HepG2 (cell line): Measurements from ENCODE around the gene HEBP1. TPM values are rescaled to one million over a fixed set of nuclear protein-coding genes. Genes with fewer than 3 reads are reported as not detected.

Source experiments
- ATAC-seq: fragments of 200-7000 bp; cut with Tn5 transposase; 3 replicates; pipeline ENCODE4 v1.9.1; 2020; ENCODE audit warnings: mild to moderate bottlenecking, moderate library complexity
- BruUV-seq: library from RNA; stranded (reverse); fragments of 400-500 nt; replicated peaks from 2 replicates; lab custom pipeline; 2021; lab: Mats Ljungman, UMichigan
- CTCF ChIA-PET: fragments of 300-600 bp; formaldehyde crosslinking; extraction: SDS; loops from one replicate; lab custom pipeline; 2021; ENCODE audit warnings: low total read pairs, inconsistent platforms, low intra/inter-chr PET ratio; lab: Yijun Ruan, JAX
- POLR2A ChIA-PET: fragments of 350-600 bp; sonication (Branson Sonifier 250); formaldehyde crosslinking; loops from one replicate; lab custom pipeline; 2020; ENCODE audit warnings: antibody characterized with exemption, inconsistent platforms; lab: Yijun Ruan, JAX
- DNase-seq: peaks from one replicate; pipeline ENCODE4 v3.0.0-alpha.2; 2015; ENCODE audit warnings: low spot score
- FAIRE-seq: peaks from 3 replicates; lab custom pipeline; 2011; peaks lifted over from hg19 to GRCh38; lab: Jason Lieb, UNC
- H2AFZ ChIP-seq: one replicate; pipeline ENCODE4 v1.6.1; 2011; ENCODE audit warnings: low read length, inconsistent platforms
- H3K27ac ChIP-seq: fragments of 300-600 bp; 3 replicates; pipeline ENCODE4 v1.8.0; 2011; ENCODE audit warnings: mixed run types, mild to moderate bottlenecking, mixed read lengths, low read length, inconsistent platforms; ENCODE audit not compliant: insufficient read depth; ENCODE audit errors: extremely low read length
- H3K27me3 ChIP-seq, 2 experiments: fragments of 200-600 bp in 1 of 2; 2 replicates in 1 of 2; 3 replicates in 1 of 2; pipeline versions ENCODE4 v1.6.0 to v1.8.0; 2011; ENCODE audit warnings: low read length in 2 of 2, mild to moderate bottlenecking in 2 of 2, moderate library complexity in 2 of 2, inconsistent platforms in 1 of 2; ENCODE audit not compliant: insufficient read depth in 2 of 2, control insufficient read depth in 1 of 2
- H3K36me3 ChIP-seq, 2 experiments: fragments of 200-600 bp in 1 of 2; replicated peaks in 1 of 2; 2 replicates in 1 of 2; 3 replicates in 1 of 2; pipeline versions ENCODE4 v1.5.1 to v1.8.0; 2011; ENCODE audit warnings: low read length in 2 of 2, inconsistent platforms in 1 of 2; ENCODE audit not compliant: insufficient read depth in 2 of 2, control insufficient read depth in 1 of 2
- H3K4me1 ChIP-seq: 2 replicates; pipeline ENCODE4 v1.5.1; 2012; ENCODE audit warnings: low read length, inconsistent platforms; ENCODE audit not compliant: insufficient read depth
- H3K4me2 ChIP-seq: 2 replicates; pipeline ENCODE4 v1.6.0; 2011; ENCODE audit warnings: low read depth, low read length, inconsistent platforms
- H3K4me3 ChIP-seq, 3 experiments: fragments of 200-600 bp in 1 of 3; sonication (generic), shearing (Covaris generic) in 1 of 3; replicated peaks in 1 of 3; 2 replicates each; pipeline ENCODE4 v1.5.1; 2011 to 2016; ENCODE audit warnings: low read length in 3 of 3, inconsistent platforms in 2 of 3, low read depth in 2 of 3, mild to moderate bottlenecking in 2 of 3, control low read depth in 1 of 3, mixed read lengths in 1 of 3; ENCODE audit not compliant: insufficient read depth in 1 of 3
- H3K79me2 ChIP-seq: one replicate; pipeline ENCODE4 v1.6.1; 2011; ENCODE audit warnings: low read length, inconsistent platforms; ENCODE audit not compliant: insufficient read depth
- H3K9ac ChIP-seq: 2 replicates; pipeline ENCODE4 v1.6.0; 2011; ENCODE audit warnings: mild to moderate bottlenecking, low read depth, low read length, inconsistent platforms; ENCODE audit not compliant: insufficient read depth
- H3K9me3 ChIP-seq: 2 replicates; pipeline ENCODE4 v1.5.1; 2012; ENCODE audit warnings: mild to moderate bottlenecking, low read length
- H4K20me1 ChIP-seq: 2 replicates; pipeline ENCODE4 v1.6.0; 2011; ENCODE audit warnings: inconsistent platforms, mild to moderate bottlenecking, low read length, moderate library complexity; ENCODE audit not compliant: insufficient read depth
- AGO1 ChIP-seq: fragments of 200-400 bp; formaldehyde crosslinking; IDR thresholded peaks from 2 replicates; pipeline ENCODE4 v1.6.1; 2017; ENCODE audit warnings: mild to moderate bottlenecking, low read depth, low read length, moderate library complexity; ENCODE audit not compliant: poor library complexity, severe bottlenecking
- AGO2 ChIP-seq: fragments of 200-400 bp; formaldehyde crosslinking; optimal IDR thresholded peaks from 2 replicates; pipeline ENCODE3; 2017; ENCODE audit warnings: mild to moderate bottlenecking, low read depth, low read length, moderate library complexity
- FOSL2 ChIP-seq: sonication (generic); formaldehyde crosslinking; IDR thresholded peaks from 2 replicates; pipeline ENCODE4 v1.4.0; 2020; ENCODE audit warnings: missing genetic modification reagents
- FOXM1 ChIP-seq: sonication (generic); formaldehyde crosslinking; IDR thresholded peaks from 2 replicates; pipeline ENCODE4 v1.5.0; 2020; ENCODE audit warnings: missing genetic modification reagents
- HIVEP1 ChIP-seq: sonication (generic); formaldehyde crosslinking; IDR thresholded peaks from 2 replicates; pipeline ENCODE4 v1.4.0; 2020; ENCODE audit warnings: mild to moderate bottlenecking, missing genetic modification reagents
- SOX5 ChIP-seq: IDR thresholded peaks from 2 replicates; pipeline ENCODE4 v1.6.1; 2016; ENCODE audit warnings: borderline replicate concordance
- SUZ12 ChIP-seq: fragments of 150-350 bp; IDR thresholded peaks from 2 replicates; pipeline ENCODE4 v1.6.1; 2014; ENCODE audit warnings: low read depth, low read length
- ZNF180 ChIP-seq: sonication (generic); formaldehyde crosslinking; IDR thresholded peaks from 2 replicates; pipeline ENCODE4 v1.4.0; 2020; ENCODE audit warnings: low read depth, missing genetic modification reagents, borderline replicate concordance
- ZNF331 ChIP-seq: sonication (generic); formaldehyde crosslinking; IDR thresholded peaks from 2 replicates; pipeline ENCODE4 v1.4.0; 2020; ENCODE audit warnings: missing genetic modification reagents
- ZNF501 ChIP-seq: sonication (generic); formaldehyde crosslinking; IDR thresholded peaks from 2 replicates; pipeline ENCODE4 v1.5.1; 2020; ENCODE audit warnings: mild to moderate bottlenecking, moderate library complexity, missing genetic modification reagents
- ZNF547 ChIP-seq: sonication (generic); formaldehyde crosslinking; IDR thresholded peaks from 2 replicates; pipeline ENCODE4 v1.5.1; 2020; ENCODE audit warnings: mild to moderate bottlenecking, missing genetic modification reagents
- ZNF878 ChIP-seq: sonication (generic); formaldehyde crosslinking; IDR thresholded peaks from 2 replicates; pipeline ENCODE4 v1.8.1; 2023; ENCODE audit warnings: mild to moderate bottlenecking, missing genetic modification reagents, moderate library complexity
- WGBS: methylation state at CpG from one replicate; pipeline ENCODE4 v1.1.6; 2017; ENCODE audit warnings: low lambda C conversion rate; 5-methylcytosine and 5-hydroxymethylcytosine counted together
- in situ Hi-C: cut with HindIII; loops from 2 replicates; pipeline ENCODE4 v1.10.0; 2017; ENCODE audit warnings: low pct_unique_long_range_greater_than_20kb; ENCODE audit not compliant: extremely low pct_ligation_motif_present
- intact Hi-C: fragments of 100-400 bp; cut with micrococcal nuclease; formaldehyde crosslinking; loops from one replicate; pipeline ENCODE4 v1.10.0; 2022; ENCODE audit not compliant: unreplicated experiment
- polyA plus RNA-seq, 8 experiments: library from polyadenylated mRNA; depleted of rRNA in 3 of 8; stranded (reverse) in 7 of 8; unstranded in 1 of 8; fragments of >200 nt; fragmentation: Illumina TruSeq in 4 of 8; extraction: Trizol in 4 of 8; gene quantifications; 2 replicates each; pipeline versions ENCODE4 v1.2.1 to v1.2.3, GENCODE V29; 2011 to 2016; ENCODE audit warnings: low read depth in 4 of 8, missing spikeins in 1 of 8, mixed read lengths in 1 of 8; ENCODE audit not compliant: insufficient read depth in 1 of 8
- total RNA-seq, 5 experiments: library from RNA; depleted of rRNA; stranded (reverse); fragments of >200 nt; fragmentation: Illumina TruSeq; extraction: Trizol; gene quantifications; 2 replicates each; pipeline ENCODE4 v1.2.3, GENCODE V29; 2016; ENCODE audit warnings: low read depth in 1 of 5
- TF ChIP-seq, protein P1 (sequence below): sonication (generic); formaldehyde crosslinking; IDR thresholded peaks from 2 replicates; pipeline ENCODE4 v1.5.0; 2020; ENCODE audit warnings: missing genetic modification reagents
- TF ChIP-seq, protein P2 (sequence below): IDR thresholded peaks from 2 replicates; pipeline ENCODE4 v1.6.1; 2016; ENCODE audit warnings: low read depth
- TF ChIP-seq, protein P3 (sequence below): sonication (generic); formaldehyde crosslinking; IDR thresholded peaks from 2 replicates; pipeline ENCODE4 v1.4.0; 2020; ENCODE audit warnings: mild to moderate bottlenecking, missing genetic modification reagents

HEBP1 gene
- total and polyA plus RNA-seq, 2 of the 13 experiments (the other 11 are each of a cell fraction or from before 2014, with no cell fraction given), result 7.8 to 9.4 TPM

DNA sequence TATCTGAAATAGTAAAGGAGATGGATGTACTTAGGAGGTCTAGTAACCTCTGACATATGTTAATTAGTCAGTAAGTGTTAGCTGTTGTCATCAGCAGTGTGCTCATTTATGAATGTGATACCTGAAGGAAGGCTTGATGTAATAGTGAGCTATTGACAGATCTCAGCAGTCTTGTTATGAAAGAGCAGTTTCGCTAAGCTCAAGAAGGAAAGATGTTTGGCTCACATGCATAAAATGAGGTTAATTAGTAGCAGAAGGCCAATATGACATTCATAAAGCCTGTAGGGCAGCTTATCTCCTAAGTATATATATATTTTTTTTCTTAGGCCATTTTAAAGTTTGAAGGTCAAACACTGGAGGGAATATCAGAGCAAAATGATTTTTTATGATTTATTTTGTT is 46.9 kb upstream of the HEBP1 start (continued):
- no peak for TF ChIP-seq AGO1

DNA sequence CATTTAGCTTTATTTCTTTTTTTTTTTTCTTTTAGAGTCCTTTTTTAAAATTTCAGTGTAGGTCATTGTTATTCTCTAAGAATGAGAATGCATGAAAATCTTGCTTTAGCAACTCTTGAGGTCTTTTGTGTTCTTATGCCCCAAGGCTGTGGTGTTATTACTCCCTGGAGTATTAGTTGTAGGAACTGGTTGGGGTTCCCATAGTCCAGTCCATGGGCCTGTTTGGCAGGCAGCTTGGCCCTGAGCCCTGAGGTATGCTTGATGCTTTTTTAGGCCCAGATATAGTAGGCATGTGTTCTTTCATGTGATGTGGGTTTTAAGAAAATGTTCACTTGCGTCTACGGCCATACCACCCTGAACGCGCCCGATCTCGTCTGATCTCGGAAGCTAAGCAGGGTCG is 45.8 kb upstream of the HEBP1 start:
- Histone ChIP-seq H3K36me3 (no peaks in the 10 kb centered on the region), H3K9me3 (no peaks in the 10 kb centered on the region), H3K4me3 (no peak overlapping the region), H3K9ac (no peak overlapping the region), H3K4me1 (peaks cover 36% of the 10 kb centered on the region), H2AFZ (no peak overlapping the region), H3K79me2 (no peaks in the 10 kb centered on the region), H3K27me3 (peaks cover 2 to 14% of the 10 kb centered on the region in 2 experiments; a peak in 3 of 5 replicates), H3K27ac (no peak overlapping the region), H4K20me1 (no peaks in the 10 kb centered on the region), H3K4me2 (no peak overlapping the region)
- in situ Hi-C loops, result no loop called here
- POLR2A ChIA-PET, result no interaction called here
- no peak for ATAC-seq
- CTCF ChIA-PET, result no interaction called here
- intact Hi-C loops, result no loop called here
- no peak for FAIRE-seq
- 88% methylated on average over 8 of the region's 8 CpGs for WGBS
- BruUV-seq, result no TSS peak
- no peak for DNase-seq
- no peak for TF ChIP-seq FOSL2
- TF ChIP-seq, protein P1, sequence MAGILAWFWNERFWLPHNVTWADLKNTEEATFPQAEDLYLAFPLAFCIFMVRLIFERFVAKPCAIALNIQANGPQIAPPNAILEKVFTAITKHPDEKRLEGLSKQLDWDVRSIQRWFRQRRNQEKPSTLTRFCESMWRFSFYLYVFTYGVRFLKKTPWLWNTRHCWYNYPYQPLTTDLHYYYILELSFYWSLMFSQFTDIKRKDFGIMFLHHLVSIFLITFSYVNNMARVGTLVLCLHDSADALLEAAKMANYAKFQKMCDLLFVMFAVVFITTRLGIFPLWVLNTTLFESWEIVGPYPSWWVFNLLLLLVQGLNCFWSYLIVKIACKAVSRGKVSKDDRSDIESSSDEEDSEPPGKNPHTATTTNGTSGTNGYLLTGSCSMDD (CRISPR knock-in tag), result no peak
- no peak for TF ChIP-seq ZNF180 (CRISPR knock-in tag)
- TF ChIP-seq FOXM1 (CRISPR knock-in tag), result no peak
- TF ChIP-seq, protein P2, sequence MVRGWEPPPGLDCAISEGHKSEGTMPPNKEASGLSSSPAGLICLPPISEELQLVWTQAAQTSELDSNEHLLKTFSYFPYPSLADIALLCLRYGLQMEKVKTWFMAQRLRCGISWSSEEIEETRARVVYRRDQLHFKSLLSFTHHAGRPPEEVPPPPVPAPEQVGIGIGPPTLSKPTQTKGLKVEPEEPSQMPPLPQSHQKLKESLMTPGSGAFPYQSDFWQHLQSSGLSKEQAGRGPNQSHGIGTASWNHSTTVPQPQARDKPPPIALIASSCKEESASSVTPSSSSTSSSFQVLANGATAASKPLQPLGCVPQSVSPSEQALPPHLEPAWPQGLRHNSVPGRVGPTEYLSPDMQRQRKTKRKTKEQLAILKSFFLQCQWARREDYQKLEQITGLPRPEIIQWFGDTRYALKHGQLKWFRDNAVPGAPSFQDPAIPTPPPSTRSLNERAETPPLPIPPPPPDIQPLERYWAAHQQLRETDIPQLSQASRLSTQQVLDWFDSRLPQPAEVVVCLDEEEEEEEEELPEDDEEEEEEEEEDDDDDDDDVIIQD, result no peak
- no peak for TF ChIP-seq ZNF331 (CRISPR knock-in tag)
- TF ChIP-seq ZNF878 (CRISPR knock-in tag), result no peak
- TF ChIP-seq HIVEP1 (CRISPR knock-in tag), result no peak
- TF ChIP-seq, protein P3, sequence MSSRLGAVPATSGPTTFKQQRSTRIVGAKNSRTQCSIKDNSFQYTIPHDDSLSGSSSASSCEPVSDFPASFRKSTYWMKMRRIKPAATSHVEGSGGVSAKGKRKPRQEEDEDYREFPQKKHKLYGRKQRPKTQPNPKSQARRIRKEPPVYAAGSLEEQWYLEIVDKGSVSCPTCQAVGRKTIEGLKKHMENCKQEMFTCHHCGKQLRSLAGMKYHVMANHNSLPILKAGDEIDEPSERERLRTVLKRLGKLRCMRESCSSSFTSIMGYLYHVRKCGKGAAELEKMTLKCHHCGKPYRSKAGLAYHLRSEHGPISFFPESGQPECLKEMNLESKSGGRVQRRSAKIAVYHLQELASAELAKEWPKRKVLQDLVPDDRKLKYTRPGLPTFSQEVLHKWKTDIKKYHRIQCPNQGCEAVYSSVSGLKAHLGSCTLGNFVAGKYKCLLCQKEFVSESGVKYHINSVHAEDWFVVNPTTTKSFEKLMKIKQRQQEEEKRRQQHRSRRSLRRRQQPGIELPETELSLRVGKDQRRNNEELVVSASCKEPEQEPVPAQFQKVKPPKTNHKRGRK (CRISPR knock-in tag), result no peak
- no peak for TF ChIP-seq ZNF501 (CRISPR knock-in tag)
- no peak for TF ChIP-seq SOX5 (CRISPR knock-in tag)
- TF ChIP-seq AGO2, result no peak
- TF ChIP-seq ZNF547 (CRISPR knock-in tag), result no peak
- TF ChIP-seq SUZ12, result no peak
